ENCODE data around the gene GDI2. TPM values are rescaled to one million over a fixed set of nuclear protein-coding genes. Genes with fewer than 3 reads are reported as not detected.

GDI2 gene
- total and polyA plus RNA-seq, 2 of the 13 experiments (the other 11 are each of a cell fraction or from before 2014, with no cell fraction given), result 153 to 477 TPM

GRCh38 chr10:5748394-5748803, 64.8 kb downstream of the GDI2 start (continued):
- TF ChIP-seq HINFP (CRISPR knock-in tag; IDR thresholded peaks at IDR 0.05; ENCODE audit: low read depth) (no peak), ARNT (IDR thresholded peaks at IDR 0.05) (no peak), MTERF4 (CRISPR knock-in tag; IDR thresholded peaks at IDR 0.05) (no peak), NRL (CRISPR knock-in tag; IDR thresholded peaks at IDR 0.05; ENCODE audit: borderline replicate concordance) (no peak), ARID5B (CRISPR knock-in tag; IDR thresholded peaks at IDR 0.05) (peak; percentile 85), ZSCAN5A (CRISPR knock-in tag; IDR thresholded peaks at IDR 0.05; ENCODE audit: borderline replicate concordance) (no peak), NFYC (CRISPR knock-in tag; IDR thresholded peaks at IDR 0.05) (no peak), SOX5 (CRISPR knock-in tag; IDR thresholded peaks at IDR 0.05; ENCODE audit: borderline replicate concordance) (peak; percentile 98), DMAP1 (CRISPR knock-in tag; IDR thresholded peaks at IDR 0.05) (no peak), TBL1XR1 (IDR thresholded peaks at IDR 0.05; ENCODE audit: borderline replicate concordance, low read length, partially characterized antibody) (no peak), BCL3 (CRISPR knock-in tag; IDR thresholded peaks at IDR 0.05) (no peak), GATAD2A (CRISPR knock-in tag; IDR thresholded peaks at IDR 0.05) (peak; percentile 49; the same call in 1 of the 2 replicates), AHDC1 (CRISPR knock-in tag; IDR thresholded peaks at IDR 0.05; ENCODE audit: borderline replicate concordance) (peak; percentile 31; the same call in 1 of the 2 replicates), ZNF501 (CRISPR knock-in tag; IDR thresholded peaks at IDR 0.05) (no peak), ZNF605 (CRISPR knock-in tag; IDR thresholded peaks at IDR 0.05) (no peak), TGIF2 (CRISPR knock-in tag; IDR thresholded peaks at IDR 0.05) (0 out of 2 replicates have a peak, but pooled peaks have one; percentile 22)
